OCI-LY7 (cell line): ENCODE data around the gene ASCC1. TPM values are rescaled to one million over a fixed set of nuclear protein-coding genes. Genes with fewer than 3 reads are reported as not detected.

Experiments used
- BruUV-seq: library from RNA; stranded (reverse); fragments of 400-500 nt; replicated peaks from 2 replicates; lab custom pipeline; 2021; lab: Mats Ljungman, UMichigan
- CTCF ChIA-PET: fragments of 300-600 bp; sonication (Branson Sonifier 250); formaldehyde crosslinking; loops from one replicate; lab custom pipeline; 2022; ENCODE audit warnings: antibody characterized with exemption; ENCODE audit not compliant: unreplicated experiment; lab: Charles Lee
- POLR2A ChIA-PET: fragments of 300-600 bp; sonication (Branson Sonifier 250); formaldehyde crosslinking; loops from one replicate; lab custom pipeline; 2022; ENCODE audit warnings: antibody characterized with exemption; lab: Charles Lee
- DNase-seq: peaks from one replicate; pipeline ENCODE4 v3.0.0-alpha.2; 2015; ENCODE audit warnings: low spot score
- H2AFZ ChIP-seq: fragments of 200-600 bp; sonication (generic), shearing (Covaris generic); 2 replicates; pipeline ENCODE4 v1.6.1; 2014; ENCODE audit warnings: mild to moderate bottlenecking, antibody characterized with exemption, low read length, moderate library complexity
- H3K27ac ChIP-seq: fragments of 200-600 bp; sonication (generic); 2 replicates; pipeline ENCODE4 v1.5.1; 2014; ENCODE audit warnings: mixed run types, low read depth, mild to moderate bottlenecking, moderate library complexity, low read length, inconsistent platforms; ENCODE audit not compliant: poor library complexity, severe bottlenecking
- H3K36me3 ChIP-seq: fragments of 200-600 bp; sonication (generic); 2 replicates; pipeline ENCODE4 v1.6.1; 2014; ENCODE audit warnings: mild to moderate bottlenecking, antibody characterized with exemption, low read length, moderate library complexity, mixed read lengths; ENCODE audit not compliant: insufficient read depth
- H3K4me1 ChIP-seq: fragments of 200-600 bp; sonication (generic); 2 replicates; pipeline ENCODE4 v1.5.1; 2014; ENCODE audit warnings: mild to moderate bottlenecking, low read length; ENCODE audit not compliant: insufficient read depth, poor library complexity, severe bottlenecking
- H3K4me2 ChIP-seq: fragments of 200-600 bp; sonication (generic); 2 replicates; pipeline ENCODE4 v1.6.1; 2014; ENCODE audit warnings: mild to moderate bottlenecking, low read length
- H3K4me3 ChIP-seq: fragments of 200-600 bp; sonication (generic); 2 replicates; pipeline ENCODE4 v1.5.1; 2014; ENCODE audit warnings: mild to moderate bottlenecking, low read depth, low read length; ENCODE audit not compliant: poor library complexity, severe bottlenecking
- H3K79me2 ChIP-seq: fragments of 200-600 bp; sonication (generic); 2 replicates; pipeline ENCODE4 v1.6.1; 2016; ENCODE audit warnings: low read depth, mild to moderate bottlenecking, low read length, moderate library complexity, mixed read lengths; ENCODE audit not compliant: insufficient read depth
- H3K9me2 ChIP-seq: fragments of 200-600 bp; sonication (generic); 2 replicates; pipeline ENCODE4 v1.6.1; 2016; ENCODE audit warnings: mild to moderate bottlenecking, low read length, mixed read lengths; ENCODE audit not compliant: insufficient read depth
- H3K9me3 ChIP-seq: fragments of 200-600 bp; sonication (generic); 2 replicates; pipeline ENCODE4 v1.6.1; 2014; ENCODE audit warnings: mild to moderate bottlenecking, mixed run types, low read length, mixed read lengths
- H4K20me1 ChIP-seq: fragments of 200-600 bp; sonication (generic); 2 replicates; pipeline ENCODE4 v1.6.1; 2014; ENCODE audit warnings: mild to moderate bottlenecking, antibody characterized with exemption, low read length, moderate library complexity, mixed read lengths; ENCODE audit not compliant: insufficient read depth
- EZH2phosphoT487 ChIP-seq: fragments of 200-600 bp; sonication (generic); IDR thresholded peaks from 2 replicates; pipeline ENCODE4 v1.6.1; 2018; ENCODE audit warnings: low read depth, borderline replicate concordance, mild to moderate bottlenecking, mixed run types, antibody characterized with exemption, low read length, moderate library complexity, mixed read lengths
- intact Hi-C: fragments of 100-400 bp; cut with micrococcal nuclease; formaldehyde crosslinking; loops from one replicate; pipeline ENCODE4 v1.10.0; 2022; ENCODE audit not compliant: unreplicated experiment
- small RNA-seq: library from RNA; depleted of rRNA; stranded (forward); fragments of <200 nt; gene quantifications from one replicate; pipeline ENCODE3, GENCODE V24; 2014
- total RNA-seq, 2 experiments: library from RNA; depleted of rRNA in 1 of 2; stranded (reverse); fragments of >200 nt in 1 of 2; shearing (Covaris generic) in 1 of 2; gene quantifications; 2 replicates each; pipeline ENCODE4 v1.2.3, GENCODE V29; 2014 to 2022
- TF ChIP-seq, protein P1 (sequence below): fragments of 200-600 bp; sonication (generic); conservative IDR thresholded peaks from 2 replicates; pipeline ENCODE4 v1.5.1; 2014; ENCODE audit warnings: mild to moderate bottlenecking, antibody characterized with exemption, low read length, moderate library complexity, mixed read lengths

ASCC1 gene
- total RNA-seq, 2 experiments from 2014 or later = 27.1 to 59.9 TPM

DNA sequence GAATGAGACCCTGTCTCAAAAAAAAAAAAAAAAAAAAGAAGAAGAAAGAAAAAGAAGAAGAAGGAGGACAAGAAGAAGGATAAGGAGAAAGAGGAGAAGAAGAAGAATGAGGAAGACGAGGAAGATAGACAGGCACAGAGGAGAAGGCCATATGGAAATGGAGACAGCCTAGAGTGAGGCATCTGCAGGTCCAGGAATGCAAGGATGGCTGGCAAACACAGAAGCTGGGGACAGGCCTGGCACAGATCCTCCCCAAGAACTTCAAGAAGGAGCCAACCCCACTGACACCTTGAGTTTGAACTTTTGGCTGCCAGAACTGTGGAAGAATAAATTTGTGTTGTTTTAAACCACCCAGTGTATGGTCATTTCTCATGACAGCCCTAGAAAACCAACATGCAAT is 166.6 kb downstream of the ASCC1 start:
- intact Hi-C loops = no loop called here
- Histone ChIP-seq H4K20me1 (no peaks in the 10 kb centered on the region), H3K27ac (no peak overlapping the region), H2AFZ (no peak overlapping the region), H3K9me2 (no peaks in the 10 kb centered on the region), H3K4me1 (no peaks in the 10 kb centered on the region), H3K4me2 (no peak overlapping the region), H3K79me2 (no peaks in the 10 kb centered on the region), H3K9me3 (no peaks in the 10 kb centered on the region), H3K36me3 (no peaks in the 10 kb centered on the region), H3K4me3 (no peak overlapping the region)
- BruUV-seq = no TSS peak
- CTCF ChIA-PET = interaction anchor here (1.1 kb wide), 1 partner anchor 11 kb away, joined by 3 read pairs; no protein-coding TSS in a partner anchor
- POLR2A ChIA-PET = no interaction called here
- no peak for DNase-seq
- TF ChIP-seq, protein P1, sequence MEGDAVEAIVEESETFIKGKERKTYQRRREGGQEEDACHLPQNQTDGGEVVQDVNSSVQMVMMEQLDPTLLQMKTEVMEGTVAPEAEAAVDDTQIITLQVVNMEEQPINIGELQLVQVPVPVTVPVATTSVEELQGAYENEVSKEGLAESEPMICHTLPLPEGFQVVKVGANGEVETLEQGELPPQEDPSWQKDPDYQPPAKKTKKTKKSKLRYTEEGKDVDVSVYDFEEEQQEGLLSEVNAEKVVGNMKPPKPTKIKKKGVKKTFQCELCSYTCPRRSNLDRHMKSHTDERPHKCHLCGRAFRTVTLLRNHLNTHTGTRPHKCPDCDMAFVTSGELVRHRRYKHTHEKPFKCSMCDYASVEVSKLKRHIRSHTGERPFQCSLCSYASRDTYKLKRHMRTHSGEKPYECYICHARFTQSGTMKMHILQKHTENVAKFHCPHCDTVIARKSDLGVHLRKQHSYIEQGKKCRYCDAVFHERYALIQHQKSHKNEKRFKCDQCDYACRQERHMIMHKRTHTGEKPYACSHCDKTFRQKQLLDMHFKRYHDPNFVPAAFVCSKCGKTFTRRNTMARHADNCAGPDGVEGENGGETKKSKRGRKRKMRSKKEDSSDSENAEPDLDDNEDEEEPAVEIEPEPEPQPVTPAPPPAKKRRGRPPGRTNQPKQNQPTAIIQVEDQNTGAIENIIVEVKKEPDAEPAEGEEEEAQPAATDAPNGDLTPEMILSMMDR = no peak
- no peak for TF ChIP-seq EZH2phosphoT487

DNA sequence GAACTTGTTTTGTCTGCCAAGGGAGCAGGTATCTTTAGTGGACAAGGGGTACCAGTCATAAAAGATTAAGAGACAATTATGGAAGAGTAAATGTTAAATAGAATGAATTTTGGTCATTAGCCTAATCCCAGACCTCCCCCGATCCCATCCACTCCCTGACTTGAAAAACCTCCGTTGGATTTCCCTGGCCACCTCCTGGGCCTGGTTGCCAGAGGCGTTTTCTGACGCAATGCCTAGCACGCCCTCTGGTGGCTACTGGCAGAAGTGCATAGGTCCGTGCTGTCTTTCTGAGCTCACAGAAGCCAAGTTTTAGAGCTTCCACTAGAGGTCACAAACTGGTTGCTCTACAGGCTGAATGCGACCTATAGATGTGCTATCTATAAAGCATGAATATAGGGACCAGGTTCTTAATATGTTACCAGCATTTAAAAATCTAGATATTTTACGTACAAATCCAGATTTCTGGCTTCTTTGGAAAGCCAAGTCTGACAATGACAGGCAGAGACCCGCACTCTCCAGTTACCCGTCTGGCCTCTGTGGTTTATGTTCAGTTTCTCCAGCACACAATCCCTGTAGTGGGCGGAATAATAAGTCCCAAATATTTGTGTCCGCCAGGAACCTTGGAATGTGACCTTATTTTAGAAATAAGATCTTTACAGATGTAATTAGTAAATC is 167.5 kb downstream of the ASCC1 start:
- no peaks in the 10 kb centered on the region for H3K9me3 ChIP-seq
- H3K9me2 ChIP-seq = no peaks in the 10 kb centered on the region
- CTCF ChIA-PET = interaction anchor here (0.5 to 1.1 kb wide), 9 partner anchors 12 to 286 kb away, joined by 3 to 7 read pairs (median 3); no protein-coding TSS in a partner anchor
- no peaks in the 10 kb centered on the region for H3K79me2 ChIP-seq
- no peaks in the 10 kb centered on the region for H3K36me3 ChIP-seq
- POLR2A ChIA-PET = interaction anchor here (1.1 kb wide), 1 partner anchor 29 kb away, joined by 3 read pairs; no protein-coding TSS in a partner anchor
- no peak overlapping the region for H3K4me2 ChIP-seq
- H3K4me3 ChIP-seq = no peak overlapping the region
- H3K27ac ChIP-seq = no peak overlapping the region
- no peaks in the 10 kb centered on the region for H4K20me1 ChIP-seq
- H3K4me1 ChIP-seq = no peaks in the 10 kb centered on the region
- TF ChIP-seq, protein P1 = peak; percentile 100
- TF ChIP-seq EZH2phosphoT487 = no peak
- H2AFZ ChIP-seq = no peak overlapping the region
- intact Hi-C loops = loop anchor here (1.0 kb wide), 5 partner anchors 92 to 289 kb away; no protein-coding TSS in a partner anchor
- no TSS peak for BruUV-seq
- peak; percentile 92 for DNase-seq

Small RNA genes lying within 50 kb of the gene (small RNA-seq; reads per million reads assigned to genes)
- gene RF00019 (not detected), gene RF00340 (not detected)

Other genes with a start within 250 kb of the ASCC1 start
- gene SPOCK2, start 127.7 kb downstream of the ASCC1 start, total RNA-seq (2014; rRNA removed; shearing (Covaris generic)) = 0.76 and 2.2 TPM in 2 replicates
- 6.3 and 7.5 TPM in 2 replicates for gene SPOCK2, start 127.7 kb downstream of the ASCC1 start, total RNA-seq (2022)
- 48.4 and 68.0 TPM in 2 replicates for gene ANAPC16, start 264 bp downstream of the ASCC1 start, total RNA-seq (2014; rRNA removed; shearing (Covaris generic))
- gene ANAPC16, start 264 bp downstream of the ASCC1 start, total RNA-seq (2022) = 84.7 and 92.8 TPM in 2 replicates
- 102 and 105 TPM in 2 replicates for gene DDIT4, start 57.6 kb upstream of the ASCC1 start, total RNA-seq (2014; rRNA removed; shearing (Covaris generic))
- gene DDIT4, start 57.6 kb upstream of the ASCC1 start, total RNA-seq (2022) = 32.8 and 91.8 TPM in 2 replicates
- gene DNAJB12, start 138.6 kb upstream of the ASCC1 start, total RNA-seq (2014; rRNA removed; shearing (Covaris generic)) = 22.8 and 27.4 TPM in 2 replicates
- gene DNAJB12, start 138.6 kb upstream of the ASCC1 start, total RNA-seq (2022) = 26.5 and 28.3 TPM in 2 replicates